NCI-H1436 treated with DMSO at 0.1 percent for 48 hours (cell line): ENCODE measurements around the gene NKG7.

Experiments
- DNase-seq: peaks from one replicate; lab custom pipeline; 2025; lab: John Stamatoyannopoulos, UW

Gene NKG7

GRCh38 chr19:51391073-51391611 is 18.7 kb upstream of the NKG7 start:
- no peak for DNase-seq

DNA sequence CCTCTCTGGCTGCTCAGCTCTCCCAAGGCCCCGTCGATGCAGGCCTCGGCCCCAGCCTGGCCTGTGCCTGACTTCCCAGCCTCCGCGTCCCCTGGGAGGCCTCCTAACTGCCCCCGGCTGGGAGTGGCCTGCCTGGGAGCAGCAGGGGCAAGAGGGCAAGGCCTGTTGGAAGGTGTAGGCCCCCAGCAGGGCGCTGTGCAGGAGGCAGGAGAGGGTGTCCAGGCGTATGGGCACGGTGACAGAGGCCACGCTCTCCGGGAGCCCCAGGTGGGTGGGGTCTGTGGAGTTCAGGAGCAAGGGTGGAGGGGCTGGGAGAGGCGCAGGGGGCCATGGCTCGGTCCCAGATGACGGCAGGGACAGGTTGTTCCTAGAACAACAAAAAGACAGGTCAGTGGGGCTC is 16.7 kb upstream of the NKG7 start:
- no peak for DNase-seq

DNA sequence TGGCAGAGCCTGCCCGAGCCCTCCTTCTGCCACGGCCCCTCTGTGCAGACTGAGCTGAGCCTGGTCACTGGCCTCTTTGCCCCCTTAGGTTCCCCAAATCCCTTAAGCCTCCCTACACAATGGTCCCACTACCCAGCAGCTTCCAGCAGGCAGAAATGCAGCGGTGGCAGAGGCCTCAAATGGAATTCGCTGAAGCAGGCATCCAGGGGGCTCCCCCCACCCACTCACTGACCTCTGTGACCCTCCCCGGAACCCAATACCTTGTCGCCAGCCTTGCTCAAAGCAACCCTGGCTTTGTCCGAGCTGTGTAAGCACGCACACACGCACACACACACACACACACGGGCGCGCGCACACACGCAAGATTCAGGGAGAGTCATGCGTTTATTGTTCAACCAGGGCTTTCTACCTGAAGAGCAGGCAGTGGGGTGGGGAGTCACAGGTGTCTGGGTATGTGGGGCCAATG is 15.5 kb upstream of the NKG7 start, which contains the start of gene LIM2:
Gene LIM2 (minus strand): TSS at position 51 of the 466 bp plus-strand sequence. CDS start 531 bp downstream, outside the sequence.
- DNase-seq, result no peak

- DNase-seq, result no peak
Measured at GRCh38 chr19:51386882-51387520, 14.5 kb upstream of the NKG7 start.

- no peak for DNase-seq
Measured at GRCh38 chr19:51382004-51382403, 9.6 kb upstream of the NKG7 start.

- no peak for DNase-seq
Measured at GRCh38 chr19:51380379-51380778, 7.9 kb upstream of the NKG7 start.

DNA sequence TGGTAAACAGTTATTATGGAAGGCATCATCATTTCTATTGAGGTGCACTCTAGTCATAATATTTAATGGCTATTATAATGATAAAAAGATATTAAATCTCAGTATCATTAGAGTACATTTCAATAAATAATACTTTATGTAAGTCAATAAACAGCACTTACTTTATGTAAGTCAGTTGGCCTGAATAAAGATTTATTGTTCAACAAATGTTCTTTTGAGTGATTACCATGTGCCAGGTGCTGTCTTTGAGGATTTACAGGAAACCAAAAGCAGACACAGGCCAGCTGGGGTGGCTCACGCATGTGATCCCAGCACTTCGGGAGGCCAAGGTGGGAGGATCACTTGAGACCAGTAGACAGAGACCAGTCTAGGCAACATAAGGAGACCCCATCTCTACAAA is 5.0 kb upstream of the NKG7 start:
- no peak for DNase-seq

DNA sequence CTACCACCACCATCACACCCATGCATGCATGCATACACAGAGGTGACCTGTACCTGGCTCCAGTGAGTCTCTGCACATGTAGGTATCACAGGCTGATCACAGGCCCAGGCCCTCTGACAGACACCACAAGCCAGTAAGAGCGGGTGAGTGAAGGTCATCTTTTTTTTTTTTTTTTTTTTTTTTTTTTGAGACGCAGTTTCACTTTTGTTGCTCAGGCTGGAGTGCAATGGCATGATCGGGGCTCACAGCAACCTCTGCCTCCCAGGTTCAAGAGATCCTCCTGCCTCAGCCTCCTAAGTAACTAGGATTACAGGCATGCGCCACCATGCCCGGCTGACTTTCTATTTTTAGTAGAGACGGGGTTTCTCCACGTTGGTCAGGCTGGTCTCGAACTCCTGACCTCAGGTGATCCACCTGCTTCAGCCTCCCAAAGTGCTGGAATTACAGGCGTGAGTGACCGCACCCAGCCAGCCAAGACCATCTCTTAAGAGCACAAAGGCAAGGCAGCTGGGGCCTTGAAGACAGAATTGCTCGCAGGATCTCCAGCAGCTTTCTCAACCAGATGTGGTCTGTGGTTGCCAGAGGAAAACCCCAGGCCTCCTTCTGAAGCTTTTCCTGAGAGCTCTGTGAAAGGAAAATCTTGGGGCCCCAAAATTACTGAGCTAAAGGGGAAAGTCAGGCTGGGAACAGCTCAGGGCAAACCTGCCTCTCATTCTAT is 3.2 kb upstream of the NKG7 start:
- DNase-seq, result no peak

DNA sequence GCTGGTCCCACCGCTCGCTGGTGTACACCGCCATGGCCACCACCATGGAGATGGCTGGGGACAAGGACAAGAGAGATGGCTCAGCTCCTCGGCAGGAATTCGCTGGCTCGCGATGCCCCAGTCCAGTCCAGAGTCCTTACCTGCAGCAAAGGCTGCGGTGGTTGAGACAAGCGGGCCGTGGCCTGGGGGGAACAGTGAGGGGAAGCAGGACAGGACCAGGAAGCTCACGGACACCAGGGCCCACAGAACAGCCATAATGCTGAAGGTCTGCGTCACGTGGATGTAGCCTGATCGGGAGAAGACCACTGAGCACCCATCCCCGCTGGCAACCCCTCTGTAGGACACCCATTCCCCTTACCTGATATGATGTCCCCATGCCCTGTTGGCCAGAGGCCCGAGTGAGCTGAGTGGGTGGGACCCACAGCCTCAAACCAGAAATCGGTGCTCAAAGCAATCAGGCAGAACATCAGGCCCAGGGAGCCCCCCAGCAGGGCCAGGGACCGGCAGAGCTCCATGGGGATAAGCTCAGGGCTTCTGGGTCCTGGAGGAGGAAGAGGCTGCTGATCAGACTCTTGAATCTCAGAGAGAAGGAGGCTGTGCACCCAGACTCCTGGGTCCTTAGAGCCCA is 319 bp downstream of the NKG7 start:
- no peak for DNase-seq

DNA sequence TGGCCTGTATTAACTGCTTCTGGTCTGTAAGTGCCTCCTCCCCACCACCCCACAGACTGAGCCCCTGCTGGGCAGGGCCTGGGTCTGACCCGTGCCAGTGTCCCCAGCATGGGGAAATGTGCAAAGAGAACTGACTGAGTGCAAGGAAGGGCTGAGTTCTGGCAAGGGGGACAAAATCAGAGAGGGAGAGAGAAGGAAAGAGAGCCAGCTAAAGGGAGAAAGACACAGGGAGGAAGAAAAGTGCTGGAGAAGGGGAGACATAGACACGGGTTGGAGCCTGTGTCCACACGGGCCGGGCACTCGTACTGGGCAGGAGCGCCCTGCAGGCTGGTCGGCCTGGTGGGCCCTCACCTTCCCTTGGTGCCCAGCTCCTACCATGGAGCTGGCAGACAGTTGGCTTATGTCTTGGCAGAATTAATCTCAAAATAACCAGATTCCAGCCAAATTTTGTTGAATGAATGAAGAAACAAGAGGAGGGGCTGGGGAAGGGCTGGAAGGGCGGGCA is 1.2 kb downstream of the NKG7 start:
- DNase-seq, result no peak

- DNase-seq, result no peak
Measured at GRCh38 chr19:51370230-51370629, 2.2 kb downstream of the NKG7 start.

DNA sequence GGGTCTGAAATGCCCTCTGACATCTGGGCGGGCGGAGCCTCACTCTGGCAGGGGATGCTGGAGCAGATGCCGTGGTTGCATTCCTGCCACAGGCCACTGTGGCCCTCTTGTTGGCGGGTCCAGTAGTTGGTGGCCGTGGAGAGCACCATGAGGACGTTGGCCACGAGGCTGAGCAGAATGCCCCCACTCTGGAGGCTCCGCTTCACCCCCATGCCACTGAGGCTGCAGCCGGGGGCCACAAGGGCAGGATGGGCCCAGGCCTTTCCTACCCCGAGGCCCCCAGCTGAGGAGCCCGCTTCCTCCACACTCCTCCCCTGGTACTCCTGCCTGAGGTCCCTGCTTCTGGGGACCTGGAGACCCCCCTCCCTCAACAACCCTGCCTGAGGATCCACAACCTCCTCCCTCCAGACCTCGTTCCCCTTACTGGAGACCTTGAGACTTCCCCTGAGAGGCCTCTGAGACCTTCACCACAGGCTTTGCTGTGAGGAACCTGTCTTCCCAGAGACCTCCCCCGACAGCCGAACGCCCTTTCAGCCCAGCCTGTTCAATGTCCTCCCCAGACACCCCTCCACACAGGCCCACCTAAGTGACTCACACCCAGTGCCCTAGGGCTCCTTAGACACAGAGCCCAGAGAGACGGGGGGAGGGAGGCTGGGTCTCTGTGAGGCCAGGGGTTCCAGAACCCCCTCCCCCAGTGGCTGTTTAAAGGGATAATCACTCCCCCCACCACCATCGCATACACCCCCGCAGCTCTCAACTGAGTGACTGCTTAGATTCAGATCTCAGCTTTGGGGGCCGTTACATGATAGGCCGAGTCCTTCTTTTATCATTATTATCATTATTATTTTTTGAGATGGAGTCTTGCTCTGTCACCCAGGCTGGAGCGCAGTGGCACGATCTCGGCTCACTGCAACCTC is 3.8 kb downstream of the NKG7 start, which contains the start of gene CLDND2:
Gene CLDND2 (minus strand): TSS at position 638 of the 917 bp plus-strand sequence. CDS start 426 bp downstream, at position 212.
- DNase-seq, result no peak

DNA sequence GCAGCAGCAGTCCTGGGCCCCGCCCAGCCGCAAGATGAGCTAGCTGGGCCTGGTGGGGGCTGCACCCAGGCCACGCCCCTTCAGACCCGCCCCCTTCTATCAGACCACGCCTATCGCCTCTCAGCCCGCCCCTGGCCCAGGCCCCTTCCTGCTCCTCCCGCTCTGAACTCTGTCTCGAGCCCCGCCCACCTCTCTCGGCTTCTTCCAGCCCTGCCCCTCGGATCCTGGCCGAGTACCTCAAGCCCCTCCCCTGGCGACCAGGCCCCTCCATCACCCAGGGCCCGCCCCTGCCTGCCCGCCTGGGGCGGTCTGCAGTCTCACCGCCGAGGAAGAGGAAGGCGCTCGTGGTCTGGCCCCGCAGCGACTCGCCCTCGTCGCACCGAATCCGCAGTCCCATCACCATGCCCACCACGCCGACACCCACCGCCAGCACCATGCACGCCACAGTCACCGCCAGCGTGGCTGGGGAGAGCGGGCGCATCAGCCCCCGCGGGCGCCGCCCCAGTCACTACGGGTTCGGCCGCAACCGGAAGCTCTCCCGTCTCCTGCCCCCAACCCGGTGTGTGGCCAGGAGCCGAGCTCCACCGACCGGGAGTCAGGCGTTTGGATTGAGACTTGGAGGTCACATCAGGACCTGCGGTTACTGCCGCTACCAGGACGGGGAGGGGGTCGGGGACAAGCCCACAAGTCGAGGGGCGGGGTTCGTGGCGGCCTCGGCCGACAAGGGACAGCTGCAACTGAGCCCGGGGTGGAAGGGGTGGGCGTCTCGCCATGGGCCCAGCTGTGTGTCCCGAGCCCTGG is 4.7 kb downstream of the NKG7 start:
- peak; percentile 95 for DNase-seq

GRCh38 chr19:51367255-51367564 is 5.2 kb downstream of the NKG7 start:
- DNase-seq, result no peak

DNA sequence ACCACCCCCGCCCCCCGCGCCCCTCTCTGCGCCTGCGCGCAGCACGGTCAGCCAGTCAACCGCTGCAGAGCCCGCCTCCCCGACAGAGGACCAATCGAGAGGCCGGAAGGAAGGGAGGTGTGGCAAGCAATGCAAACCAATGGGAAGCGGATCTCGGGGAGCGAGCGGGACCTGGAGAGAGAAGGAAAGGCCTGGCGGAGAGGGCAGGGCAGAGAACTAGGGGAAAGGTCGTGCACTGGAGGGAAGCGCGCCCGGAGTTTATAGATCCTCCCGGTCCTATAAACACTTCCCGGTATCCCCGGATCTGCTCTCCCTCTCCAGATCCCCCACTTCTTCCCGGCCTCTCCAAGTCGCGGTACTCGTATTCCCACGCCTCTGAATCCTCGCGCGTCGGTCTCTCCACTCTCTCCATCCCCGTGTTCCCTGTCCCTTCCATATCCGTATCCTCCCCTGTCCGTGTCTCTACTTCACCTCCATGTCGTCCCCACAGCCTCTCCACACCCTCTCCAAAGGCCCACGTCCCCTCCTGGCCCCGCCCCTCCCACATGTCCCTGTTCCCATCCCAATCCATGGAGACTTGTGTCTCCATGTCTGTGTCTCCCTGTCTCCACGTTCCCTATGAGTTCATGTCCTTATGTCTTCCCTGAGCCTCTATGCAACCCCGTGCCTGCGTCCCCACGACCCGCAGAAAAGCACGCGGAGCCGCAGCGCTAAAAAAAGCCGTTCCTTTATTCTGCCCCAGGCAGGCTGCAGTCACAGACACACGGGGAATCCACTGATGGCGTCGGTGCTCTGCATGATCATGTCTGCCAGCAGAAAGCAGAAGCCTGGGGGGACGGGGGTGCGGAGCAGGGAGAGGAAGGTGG is 5.8 kb downstream of the NKG7 start:
- DNase-seq, result peak; percentile 94

DNA sequence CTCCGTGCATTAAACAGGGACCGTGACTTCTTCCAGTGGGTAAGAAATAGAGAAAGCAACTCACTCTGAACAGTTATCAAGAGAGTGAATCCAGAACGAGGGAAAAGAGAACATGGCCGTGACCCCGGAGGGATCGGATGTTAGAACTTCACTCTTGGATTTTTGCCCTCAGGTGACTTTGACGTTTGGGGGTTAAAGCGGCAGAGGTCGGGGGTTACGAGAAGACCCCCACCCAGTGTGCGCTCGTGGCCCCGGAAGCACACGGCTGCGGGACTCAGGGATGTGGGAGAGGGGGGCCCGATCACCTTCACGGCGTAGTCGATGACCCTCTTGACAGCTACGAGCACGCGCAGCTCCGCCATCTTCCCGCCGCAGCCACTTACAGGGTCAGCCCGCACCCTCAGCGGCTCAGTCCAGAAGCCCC is 6.5 kb downstream of the NKG7 start, which contains the start of gene ETFB:
Gene ETFB (minus strand): TSS at position 424 of the 424 bp plus-strand sequence. CDS start 62 bp downstream, at position 362.
- DNase-seq, result no peak

GRCh38 chr19:51365211-51365964 is 7.1 kb downstream of the NKG7 start:
- DNase-seq, result no peak

DNA sequence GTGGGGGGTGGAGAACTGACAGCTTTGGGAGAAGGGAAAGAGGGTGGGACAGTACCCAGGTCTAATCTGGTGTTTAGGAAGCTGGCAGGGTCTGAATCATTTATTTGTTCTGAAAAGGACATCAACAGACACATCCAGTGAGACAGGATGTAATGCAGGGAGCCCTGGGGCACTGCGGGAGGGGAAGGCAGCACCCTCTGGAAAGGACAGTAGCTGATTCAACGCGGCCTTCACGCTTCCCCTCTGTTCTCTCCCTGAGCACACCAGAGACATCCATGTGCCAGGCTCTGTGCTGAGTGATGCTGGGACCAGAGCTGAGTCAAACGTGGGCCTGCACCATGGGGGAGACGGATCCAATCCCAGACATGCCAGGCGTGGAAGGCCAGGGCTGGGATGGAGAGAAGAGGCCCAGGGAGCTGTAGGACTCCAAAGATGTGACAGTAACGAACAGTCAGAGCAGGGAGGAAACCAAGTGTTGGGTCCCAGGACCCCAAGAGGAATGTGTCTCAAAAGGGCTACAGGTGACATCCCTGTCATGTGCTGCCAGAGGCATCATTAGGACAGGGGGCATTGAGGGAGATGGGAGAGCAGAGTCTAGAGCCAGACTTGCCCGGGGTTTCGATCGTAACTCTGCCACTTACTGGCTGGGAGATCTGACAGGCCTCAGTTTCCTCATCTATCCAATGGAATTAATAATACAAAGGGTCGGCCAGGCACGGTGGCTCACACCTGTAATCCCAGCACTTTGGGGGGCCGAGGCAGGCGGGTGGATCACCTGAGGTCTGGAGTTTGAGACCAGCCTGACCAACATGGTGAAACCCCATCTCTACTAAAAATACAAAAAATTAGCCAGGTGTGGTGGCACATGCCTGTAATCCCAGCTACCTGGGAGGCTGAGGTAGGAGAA is 8.0 kb downstream of the NKG7 start:
- no peak for DNase-seq
